Hepatocyte (in vitro differentiated cells): Measurements from ENCODE around the gene HPSE2.

Source experiments
- CTCF ChIP-seq: fragments of 200-600 bp; sonication (generic); IDR thresholded peaks from 2 replicates; pipeline ENCODE4 v1.5.1; 2016; ENCODE audit warnings: antibody characterized with exemption, mild to moderate bottlenecking; ENCODE audit not compliant: poor library complexity
- EZH2 ChIP-seq: fragments of 200-600 bp; sonication (generic); IDR thresholded peaks from 2 replicates; pipeline ENCODE4 v1.6.1; 2016; ENCODE audit warnings: antibody characterized with exemption, mild to moderate bottlenecking, borderline replicate concordance

- TF ChIP-seq EZH2, result no peak
- TF ChIP-seq CTCF, result no peak
Observed at GRCh38 chr10:98469001-98469931, 766.4 kb downstream of the HPSE2 start.
